GM12874 (cell line): ENCODE results near the gene GIGYF2.

ENCODE experiments used
- TF ChIP-seq, protein P1 (sequence below): IDR thresholded peaks from 2 replicates; pipeline ENCODE4 v1.5.1; 2011; ENCODE audit warnings: low read depth, mild to moderate bottlenecking, control low read depth, low read length, moderate library complexity; ENCODE audit not compliant: insufficient read depth

GIGYF2 gene

GRCh38 chr2:232898592-232899543, 201.7 kb downstream of the GIGYF2 start:
- TF ChIP-seq, protein P1, sequence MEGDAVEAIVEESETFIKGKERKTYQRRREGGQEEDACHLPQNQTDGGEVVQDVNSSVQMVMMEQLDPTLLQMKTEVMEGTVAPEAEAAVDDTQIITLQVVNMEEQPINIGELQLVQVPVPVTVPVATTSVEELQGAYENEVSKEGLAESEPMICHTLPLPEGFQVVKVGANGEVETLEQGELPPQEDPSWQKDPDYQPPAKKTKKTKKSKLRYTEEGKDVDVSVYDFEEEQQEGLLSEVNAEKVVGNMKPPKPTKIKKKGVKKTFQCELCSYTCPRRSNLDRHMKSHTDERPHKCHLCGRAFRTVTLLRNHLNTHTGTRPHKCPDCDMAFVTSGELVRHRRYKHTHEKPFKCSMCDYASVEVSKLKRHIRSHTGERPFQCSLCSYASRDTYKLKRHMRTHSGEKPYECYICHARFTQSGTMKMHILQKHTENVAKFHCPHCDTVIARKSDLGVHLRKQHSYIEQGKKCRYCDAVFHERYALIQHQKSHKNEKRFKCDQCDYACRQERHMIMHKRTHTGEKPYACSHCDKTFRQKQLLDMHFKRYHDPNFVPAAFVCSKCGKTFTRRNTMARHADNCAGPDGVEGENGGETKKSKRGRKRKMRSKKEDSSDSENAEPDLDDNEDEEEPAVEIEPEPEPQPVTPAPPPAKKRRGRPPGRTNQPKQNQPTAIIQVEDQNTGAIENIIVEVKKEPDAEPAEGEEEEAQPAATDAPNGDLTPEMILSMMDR = no peak

GRCh38 chr2:232900811-232901735, 203.9 kb downstream of the GIGYF2 start:
- TF ChIP-seq, protein P1 = no peak

- TF ChIP-seq, protein P1 = no peak
Measured at GRCh38 chr2:232901736-232902578, 204.8 kb downstream of the GIGYF2 start.

- TF ChIP-seq, protein P1 = no peak
Measured at GRCh38 chr2:232903989-232904388, 206.9 kb downstream of the GIGYF2 start.

- TF ChIP-seq, protein P1 = no peak
Measured at GRCh38 chr2:232908695-232909094, 211.6 kb downstream of the GIGYF2 start.
